Chondrocyte (in vitro differentiated cells): Measurements from ENCODE around the gene LMNA. TPM values are rescaled to one million over a fixed set of nuclear protein-coding genes. Genes with fewer than 3 reads are reported as not detected.
A peak's percentile ranks its signal among the peaks of the same experiment; 100 is the strongest.
"Not testable (repeated sequence)": the region's sequence is repeated elsewhere in the genome, so short reads cannot be mapped to it uniquely, and the experiment has no call there.

Source experiments
- DNase-seq: peaks from one replicate; pipeline ENCODE4 v3.0.0; 2021; ENCODE audit warnings: mixed read lengths, low spot score
- H3K27ac Mint-ChIP-seq: one replicate; pipeline ENCODE4 v1.8.0; 2021; ENCODE audit warnings: mild to moderate bottlenecking, moderate library complexity, mixed read lengths; ENCODE audit not compliant: unreplicated experiment
- H3K27me3 Mint-ChIP-seq: 2 replicates; pipeline ENCODE4 v1.8.0; 2021; ENCODE audit warnings: low read depth, mixed read lengths
- H3K36me3 Mint-ChIP-seq: 2 replicates; pipeline ENCODE4 v1.8.0; 2021; ENCODE audit warnings: low read depth, mixed read lengths
- H3K4me1 Mint-ChIP-seq: 2 replicates; pipeline ENCODE4 v1.8.0; 2021; ENCODE audit warnings: low read depth, mild to moderate bottlenecking, mixed read lengths
- H3K4me3 Mint-ChIP-seq: one replicate; pipeline ENCODE4 v1.8.0; 2021; ENCODE audit warnings: mild to moderate bottlenecking, moderate library complexity, mixed read lengths; ENCODE audit not compliant: unreplicated experiment
- H3K9me3 Mint-ChIP-seq: 2 replicates; pipeline ENCODE4 v1.8.0; 2021; ENCODE audit warnings: low read depth, mixed read lengths
- total RNA-seq: library from RNA; stranded (reverse); gene quantifications from 3 replicates; pipeline ENCODE4 v1.2.1, GENCODE V29; 2021
- TF ChIP-seq, protein P1 (sequence below): fragments of 200-600 bp; sonication (generic); IDR thresholded peaks from 2 replicates; pipeline ENCODE4 v1.5.0; 2021; ENCODE audit warnings: antibody characterized with exemption, mild to moderate bottlenecking, moderate library complexity

LMNA gene
- total RNA-seq, 1 donor from 2014 or later, result 675 TPM

DNA sequence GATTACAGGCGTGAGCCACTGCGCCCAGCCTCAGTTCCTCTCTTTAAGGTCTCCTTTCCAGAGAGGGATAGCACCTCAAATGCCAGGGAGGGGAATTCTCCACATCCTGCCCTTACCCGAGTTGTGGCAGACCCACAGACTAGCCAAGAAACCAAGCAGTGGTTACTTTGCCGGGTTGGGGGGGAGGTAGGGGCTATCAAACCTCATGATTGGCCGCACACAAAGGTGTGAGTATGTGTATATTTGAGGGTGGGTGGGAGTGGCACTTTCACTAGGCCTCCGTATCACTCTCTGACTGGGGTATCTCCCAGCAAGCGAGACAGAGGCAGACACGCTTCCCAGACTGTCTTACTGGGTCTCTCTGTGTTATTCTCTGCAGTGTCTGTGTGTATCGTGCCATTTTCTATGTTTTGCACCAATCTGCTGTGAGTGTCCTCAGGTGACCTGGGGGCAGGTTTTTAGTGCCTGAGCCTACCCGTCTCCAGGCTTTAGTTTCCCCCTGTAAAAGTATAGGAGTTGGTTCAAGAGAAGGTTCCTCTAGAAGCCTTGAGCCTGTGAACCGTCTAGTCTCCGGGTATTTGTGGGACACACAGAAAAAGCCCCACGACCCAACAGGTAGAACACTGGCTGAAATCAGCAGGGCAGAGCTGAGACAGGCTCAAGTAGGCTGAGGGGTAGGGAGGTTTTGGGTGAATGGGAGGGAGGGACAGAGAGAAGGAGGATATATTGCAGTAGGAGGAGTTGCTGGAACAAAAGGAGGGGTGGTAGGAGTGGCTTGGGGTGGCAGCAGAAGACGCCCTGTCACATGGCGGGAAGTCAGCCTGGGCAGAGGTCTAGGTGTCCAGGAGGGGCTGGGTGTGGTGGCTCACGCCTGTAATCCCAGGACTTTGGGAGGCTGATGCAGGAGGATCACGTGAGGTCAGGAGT is 10.3 kb downstream of the LMNA start:
- TF ChIP-seq, protein P1, sequence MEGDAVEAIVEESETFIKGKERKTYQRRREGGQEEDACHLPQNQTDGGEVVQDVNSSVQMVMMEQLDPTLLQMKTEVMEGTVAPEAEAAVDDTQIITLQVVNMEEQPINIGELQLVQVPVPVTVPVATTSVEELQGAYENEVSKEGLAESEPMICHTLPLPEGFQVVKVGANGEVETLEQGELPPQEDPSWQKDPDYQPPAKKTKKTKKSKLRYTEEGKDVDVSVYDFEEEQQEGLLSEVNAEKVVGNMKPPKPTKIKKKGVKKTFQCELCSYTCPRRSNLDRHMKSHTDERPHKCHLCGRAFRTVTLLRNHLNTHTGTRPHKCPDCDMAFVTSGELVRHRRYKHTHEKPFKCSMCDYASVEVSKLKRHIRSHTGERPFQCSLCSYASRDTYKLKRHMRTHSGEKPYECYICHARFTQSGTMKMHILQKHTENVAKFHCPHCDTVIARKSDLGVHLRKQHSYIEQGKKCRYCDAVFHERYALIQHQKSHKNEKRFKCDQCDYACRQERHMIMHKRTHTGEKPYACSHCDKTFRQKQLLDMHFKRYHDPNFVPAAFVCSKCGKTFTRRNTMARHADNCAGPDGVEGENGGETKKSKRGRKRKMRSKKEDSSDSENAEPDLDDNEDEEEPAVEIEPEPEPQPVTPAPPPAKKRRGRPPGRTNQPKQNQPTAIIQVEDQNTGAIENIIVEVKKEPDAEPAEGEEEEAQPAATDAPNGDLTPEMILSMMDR, result no peak
- DNase-seq, result no peak
- peaks cover 2% of the 10 kb centered on the region for H3K36me3 Mint-ChIP-seq
- peak overlapping the region; percentile 69 for H3K4me3 Mint-ChIP-seq
- peaks cover 98% of the 10 kb centered on the region for H3K4me1 Mint-ChIP-seq
- no peaks in the 10 kb centered on the region for H3K27me3 Mint-ChIP-seq
- peak overlapping the region; percentile 98 for H3K27ac Mint-ChIP-seq
- H3K9me3 Mint-ChIP-seq, result no peaks in the 10 kb centered on the region

DNA sequence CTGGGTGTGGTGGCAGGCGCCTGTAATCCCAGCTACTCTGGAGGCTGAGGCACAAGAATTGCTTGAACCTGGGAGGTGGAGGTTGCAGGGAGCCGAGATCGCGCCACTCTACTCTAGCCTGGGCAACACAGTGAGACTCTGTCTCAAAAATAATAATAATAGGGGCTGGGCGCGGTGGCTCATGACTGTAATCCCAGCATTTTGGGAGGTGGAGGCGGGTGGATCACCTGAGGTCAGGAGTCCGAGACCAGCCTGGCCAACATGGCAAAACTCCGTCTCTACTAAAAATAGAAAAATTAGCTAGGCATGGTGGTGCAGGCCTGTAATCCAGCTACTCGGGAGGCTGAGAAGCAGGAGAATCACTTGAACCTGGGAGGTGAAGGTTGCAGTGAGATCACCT is 11.0 kb downstream of the LMNA start:
- not testable (repeated sequence) for DNase-seq, H3K9me3 Mint-ChIP-seq, H3K36me3 Mint-ChIP-seq, H3K27me3 Mint-ChIP-seq
- Mint-ChIP-seq H3K27ac (peak overlapping the region; percentile 98), H3K4me1 (peaks cover 98% of the 10 kb centered on the region), H3K4me3 (peak overlapping the region; percentile 47)

- H3K4me3 Mint-ChIP-seq, result peak overlapping the region; percentile 54
- peaks cover 94% of the 10 kb centered on the region for H3K4me1 Mint-ChIP-seq
- peak overlapping the region; percentile 99 for H3K27ac Mint-ChIP-seq
- peaks cover 4% of the 10 kb centered on the region for H3K36me3 Mint-ChIP-seq
- no peak for DNase-seq
- TF ChIP-seq, protein P1, result peak; percentile 83
- H3K27me3 Mint-ChIP-seq, result no peaks in the 10 kb centered on the region
- no peaks in the 10 kb centered on the region for H3K9me3 Mint-ChIP-seq
These were observed 11.6 kb downstream of the LMNA start for GRCh38 chr1:156126043-156126629.

DNA sequence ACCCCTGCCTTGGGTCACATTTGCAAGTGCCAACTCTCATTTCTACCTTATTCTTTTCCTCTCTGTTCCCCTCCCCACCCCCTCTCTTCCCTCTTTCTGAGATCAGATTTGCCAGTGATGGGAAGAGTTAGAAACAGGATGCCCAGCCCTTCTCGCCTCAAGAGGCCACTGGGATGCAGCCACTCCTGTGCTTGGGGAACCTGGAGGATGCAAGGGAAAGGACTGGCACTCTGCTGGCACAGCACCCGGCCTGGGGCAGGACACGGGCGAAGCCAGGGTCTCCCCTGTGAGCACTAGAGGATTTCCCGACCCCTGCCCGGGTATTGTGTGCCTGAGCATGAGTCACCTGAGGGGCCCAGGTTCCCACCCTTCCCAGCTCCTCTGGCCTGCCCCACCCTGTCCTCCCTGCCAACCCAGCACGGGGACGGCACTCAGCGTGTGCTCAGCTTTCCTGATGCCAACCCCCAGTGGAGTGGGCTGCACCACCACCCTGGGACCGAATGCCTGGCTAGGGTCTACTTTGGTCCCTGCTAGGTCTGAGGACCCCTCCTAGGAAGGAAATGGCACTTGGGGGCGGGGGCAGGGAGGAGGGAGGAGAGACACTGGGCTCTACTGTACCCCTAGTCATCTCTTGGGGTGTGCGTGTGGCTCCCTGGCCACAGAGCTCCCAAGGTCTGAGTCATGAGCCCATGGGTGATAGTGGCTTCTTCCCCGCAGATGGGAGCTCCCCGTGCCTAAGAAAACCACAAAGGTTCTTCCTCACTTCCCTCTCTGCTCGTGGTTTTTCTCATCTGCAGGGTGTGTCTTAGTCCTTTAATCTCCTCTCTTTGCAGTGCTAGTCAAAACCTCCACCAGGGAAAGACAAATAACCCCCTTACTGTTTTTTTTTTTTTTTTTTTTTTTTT is 12.4 kb downstream of the LMNA start:
- H3K36me3 Mint-ChIP-seq, result peaks cover 8% of the 10 kb centered on the region

GRCh38 chr1:156128308-156128653 is 13.8 kb downstream of the LMNA start:
- H3K36me3 Mint-ChIP-seq, result peaks cover 8% of the 10 kb centered on the region
- H3K27ac Mint-ChIP-seq, result peak overlapping the region; percentile 99
- DNase-seq, result no peak
- no peaks in the 10 kb centered on the region for H3K9me3 Mint-ChIP-seq
- TF ChIP-seq, protein P1, result no peak
- no peaks in the 10 kb centered on the region for H3K27me3 Mint-ChIP-seq
- peaks cover 73% of the 10 kb centered on the region for H3K4me1 Mint-ChIP-seq
- H3K4me3 Mint-ChIP-seq, result peak overlapping the region; percentile 53

More for the DNA sequence above, 12.4 kb downstream of the LMNA start:
- Mint-ChIP-seq H3K27ac (peak overlapping the region; percentile 99), H3K9me3 (no peaks in the 10 kb centered on the region), H3K4me1 (peaks cover 87% of the 10 kb centered on the region), H3K4me3 (peak overlapping the region; percentile 54), H3K27me3 (no peaks in the 10 kb centered on the region)
- peak; percentile 68 for DNase-seq
- TF ChIP-seq, protein P1, result no peak
